GM13977 (cell line): ENCODE measurements around the gene SNX10.

Experiments used
- DNase-seq: peaks from one replicate; pipeline ENCODE4 v3.0.0; 2012; ENCODE audit warnings: low spot score
- in situ Hi-C: fragments of 300-500 bp; cut with MboI; formaldehyde crosslinking; loops from one replicate; pipeline ENCODE4 v1.12.0; 2022; ENCODE audit warnings: low sequenced_read_pairs, low pct_unique_long_range_greater_than_20kb, mixed read lengths, inconsistent platforms; ENCODE audit not compliant: unreplicated experiment
- TF ChIP-seq, protein P1 (sequence below): IDR thresholded peaks from 2 replicates; pipeline ENCODE4 v1.5.1; 2012; ENCODE audit warnings: mild to moderate bottlenecking, control low read depth; ENCODE audit not compliant: insufficient read depth; ENCODE audit errors: extremely low read depth, missing control alignments

The SNX10 gene

DNA sequence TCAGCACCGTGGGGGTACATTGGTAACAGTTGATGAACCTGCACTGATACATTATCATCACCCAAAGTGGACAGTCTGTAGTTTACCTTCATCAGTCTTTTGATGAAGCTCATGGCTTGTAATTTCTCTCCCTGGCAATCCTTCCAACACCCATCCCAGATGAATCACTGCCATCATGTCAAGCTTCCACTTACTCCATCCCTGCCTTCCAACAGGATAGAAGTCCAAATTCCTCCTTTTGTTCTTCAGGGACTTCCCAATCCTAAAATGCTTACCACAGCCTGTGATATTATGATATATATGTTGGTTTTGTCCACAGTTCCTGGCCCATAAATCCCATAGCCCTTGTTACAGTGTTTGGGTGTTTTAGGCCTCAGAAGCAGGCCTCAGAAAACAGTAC, 16.1 kb downstream of the SNX10 start:
- DNase-seq: no peak
- TF ChIP-seq, protein P1, sequence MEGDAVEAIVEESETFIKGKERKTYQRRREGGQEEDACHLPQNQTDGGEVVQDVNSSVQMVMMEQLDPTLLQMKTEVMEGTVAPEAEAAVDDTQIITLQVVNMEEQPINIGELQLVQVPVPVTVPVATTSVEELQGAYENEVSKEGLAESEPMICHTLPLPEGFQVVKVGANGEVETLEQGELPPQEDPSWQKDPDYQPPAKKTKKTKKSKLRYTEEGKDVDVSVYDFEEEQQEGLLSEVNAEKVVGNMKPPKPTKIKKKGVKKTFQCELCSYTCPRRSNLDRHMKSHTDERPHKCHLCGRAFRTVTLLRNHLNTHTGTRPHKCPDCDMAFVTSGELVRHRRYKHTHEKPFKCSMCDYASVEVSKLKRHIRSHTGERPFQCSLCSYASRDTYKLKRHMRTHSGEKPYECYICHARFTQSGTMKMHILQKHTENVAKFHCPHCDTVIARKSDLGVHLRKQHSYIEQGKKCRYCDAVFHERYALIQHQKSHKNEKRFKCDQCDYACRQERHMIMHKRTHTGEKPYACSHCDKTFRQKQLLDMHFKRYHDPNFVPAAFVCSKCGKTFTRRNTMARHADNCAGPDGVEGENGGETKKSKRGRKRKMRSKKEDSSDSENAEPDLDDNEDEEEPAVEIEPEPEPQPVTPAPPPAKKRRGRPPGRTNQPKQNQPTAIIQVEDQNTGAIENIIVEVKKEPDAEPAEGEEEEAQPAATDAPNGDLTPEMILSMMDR: no peak
- in situ Hi-C loops: no loop called here

- TF ChIP-seq, protein P1: no peak
- DNase-seq: no peak
- in situ Hi-C loops: no loop called here
Measured at GRCh38 chr7:26308551-26308950, 16.9 kb downstream of the SNX10 start.

- TF ChIP-seq, protein P1: no peak
- in situ Hi-C loops: no loop called here
- no peak for DNase-seq
Measured at GRCh38 chr7:26309089-26309488, 17.4 kb downstream of the SNX10 start.

- in situ Hi-C loops: no loop called here
- DNase-seq: no peak
- TF ChIP-seq, protein P1: no peak
Measured at GRCh38 chr7:26311798-26312197, 20.1 kb downstream of the SNX10 start.

DNA sequence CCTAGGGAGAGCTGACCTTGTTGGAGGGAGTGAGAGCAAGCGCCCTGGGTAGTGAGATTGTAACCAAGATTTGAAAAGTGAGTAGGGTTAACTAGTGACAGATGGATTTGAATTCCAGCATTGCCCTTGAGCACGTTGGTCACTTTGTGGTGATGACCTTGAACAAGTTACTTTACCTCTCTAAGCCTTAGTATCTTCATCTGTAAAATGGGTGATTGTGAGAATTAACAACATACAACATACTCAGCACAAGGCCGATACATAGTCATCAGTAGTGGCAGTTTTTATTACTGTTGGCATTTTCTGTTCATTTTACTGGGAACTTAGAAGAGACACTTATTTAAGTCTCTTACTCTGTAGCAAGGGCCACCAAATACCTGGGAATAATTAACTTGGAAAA, 25.5 kb downstream of the SNX10 start:
- in situ Hi-C loops: no loop called here
- TF ChIP-seq, protein P1: no peak
- DNase-seq: no peak

GRCh38 chr7:26318921-26319320, 27.3 kb downstream of the SNX10 start:
- in situ Hi-C loops: no loop called here
- DNase-seq: no peak

More at GRCh38 chr7:26318921-26319320, 27.3 kb downstream of the SNX10 start:
- TF ChIP-seq, protein P1: no peak
